CD4-positive, CD25-positive, alpha-beta regulatory T cell (primary cell): ENCODE data around the gene ARHGAP40. TPM values are rescaled to one million over a fixed set of nuclear protein-coding genes. Genes with fewer than 3 reads are reported as not detected.

Experiments used
- ATAC-seq, 2 donors: fragments of 150-1000 bp; cut with Tn5 transposase; one replicate each; pipeline ENCODE4 v1.10.0; 2021; ENCODE audit warnings: low read depth in 2 of 2, moderate number of reproducible peaks in 2 of 2, moderate library complexity in 1 of 2
- DNase-seq, 3 donors: peaks; one replicate each; pipeline versions ENCODE4 v3.0.0 to v3.0.0-alpha.2; 2012 to 2022; ENCODE audit warnings: mixed read lengths in 1 of 3
- H3K27ac ChIP-seq: one replicate; pipeline ENCODE4 v1.7.0; 2013; ENCODE audit warnings: mild to moderate bottlenecking, low read length; ENCODE audit not compliant: insufficient read depth, poor library complexity, severe bottlenecking
- H3K27me3 ChIP-seq: one replicate; pipeline ENCODE4 v1.7.0; 2013; ENCODE audit warnings: low read length; ENCODE audit not compliant: control insufficient read depth, insufficient read depth
- H3K36me3 ChIP-seq: one replicate; pipeline ENCODE4 v1.7.0; 2013; ENCODE audit warnings: mild to moderate bottlenecking, low read length, moderate library complexity; ENCODE audit not compliant: control insufficient read depth, insufficient read depth
- H3K4me1 ChIP-seq: 2 replicates; pipeline ENCODE4 v1.7.0; 2013; ENCODE audit warnings: mild to moderate bottlenecking, low read length; ENCODE audit not compliant: insufficient read depth, control insufficient read depth, poor library complexity, severe bottlenecking
- H3K4me3 ChIP-seq: one replicate; pipeline ENCODE4 v1.7.0; 2013; ENCODE audit warnings: low read depth, mild to moderate bottlenecking, low read length, moderate library complexity
- H3K9me3 ChIP-seq, 2 experiments: 1 replicate in 1 of 2; 2 replicates in 1 of 2; pipeline ENCODE4 v1.7.0; 2013; ENCODE audit warnings: low read length in 2 of 2, mild to moderate bottlenecking in 1 of 2, moderate library complexity in 1 of 2; ENCODE audit not compliant: control insufficient read depth in 2 of 2
- H3K27ac Mint-ChIP-seq, 3 donors: one replicate each; pipeline ENCODE4 v1.8.0; 2020 to 2022; ENCODE audit warnings: mild to moderate bottlenecking in 3 of 3, mixed read lengths in 3 of 3, moderate library complexity in 2 of 3
- H3K27me3 Mint-ChIP-seq: one replicate; pipeline ENCODE4 v1.8.0; 2022; ENCODE audit warnings: mild to moderate bottlenecking, mixed read lengths
- H3K36me3 Mint-ChIP-seq: one replicate; pipeline ENCODE4 v1.8.0; 2020; ENCODE audit warnings: mixed read lengths
- H3K4me1 Mint-ChIP-seq, 4 donors: one replicate each; pipeline ENCODE4 v1.8.0; 2020 to 2022; ENCODE audit warnings: mixed read lengths in 4 of 4, mild to moderate bottlenecking in 1 of 4
- H3K4me3 Mint-ChIP-seq, 4 donors: one replicate each; pipeline ENCODE4 v1.8.0; 2020 to 2022; ENCODE audit warnings: mild to moderate bottlenecking in 4 of 4, mixed read lengths in 4 of 4, moderate library complexity in 3 of 4
- H3K9me3 Mint-ChIP-seq, 7 donors: one replicate each; pipeline ENCODE4 v1.8.0; 2020 to 2022; ENCODE audit warnings: mixed read lengths in 7 of 7, mild to moderate bottlenecking in 3 of 7, moderate library complexity in 2 of 7
- polyA plus RNA-seq, 4 donors: library from polyadenylated mRNA; unstranded; fragments of 300-500 nt; fragmentation: Illumina TruSeq; gene quantifications; one replicate each; pipeline ENCODE4 v1.2.3, GENCODE V29; 2021
- total RNA-seq: library from RNA; stranded (reverse); gene quantifications from one replicate; pipeline ENCODE4 v1.2.3, GENCODE V29; 2022

Gene ARHGAP40
- total and polyA plus RNA-seq, 5 donors from 2014 or later: not detected

DNA sequence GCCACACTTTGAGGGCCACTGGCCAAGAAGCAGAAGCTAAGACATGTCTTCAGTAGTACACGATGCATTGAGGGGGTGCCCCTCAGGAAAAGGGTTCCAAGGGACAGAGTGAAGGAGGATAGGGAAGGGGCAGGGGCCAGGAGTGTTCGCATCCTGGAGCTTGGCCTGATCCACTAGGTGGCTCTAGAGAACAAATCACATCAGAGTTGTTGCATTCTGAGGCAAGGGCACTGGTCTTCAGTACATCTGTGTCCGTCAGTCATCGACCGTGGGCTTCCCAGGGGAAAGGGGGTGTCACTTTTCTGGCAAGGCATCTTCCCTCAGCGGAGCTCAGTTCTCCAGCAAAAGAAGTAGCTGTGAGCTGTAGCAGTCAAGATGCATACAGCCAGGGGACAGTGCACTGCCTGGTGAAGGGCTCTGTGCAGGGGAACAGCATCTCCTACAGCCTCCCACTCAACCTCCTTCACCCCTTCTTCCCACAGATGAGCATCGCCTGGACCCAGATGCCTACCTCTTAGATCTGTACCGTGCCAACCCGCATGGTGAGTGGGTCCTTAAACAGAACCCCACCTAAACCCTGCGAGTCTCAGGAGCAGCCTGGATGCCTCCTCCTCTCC is 47.8 kb downstream of the ARHGAP40 start:
- Mint-ChIP-seq H3K36me3 (peaks cover 5% of the 10 kb centered on the region), H3K9me3 (peaks cover 0 to 4% (median 0%) of the 10 kb centered on the region in 7 donors), H3K27me3 (peaks cover 26% of the 10 kb centered on the region), H3K27ac (no peak overlapping the region), H3K4me1 (peaks cover 0 to 8% (median 7%) of the 10 kb centered on the region in 4 donors), H3K4me3 (no peak overlapping the region)
- ATAC-seq (no peak), DNase-seq (peak in 1 of 3 donors; percentile 12)
- Histone ChIP-seq H3K27ac (no peak overlapping the region), H3K36me3 (no peaks in the 10 kb centered on the region), H3K27me3 (peaks cover 28% of the 10 kb centered on the region), H3K9me3 (no peaks in the 10 kb centered on the region), H3K4me1 (peaks cover 9% of the 10 kb centered on the region), H3K4me3 (no peak overlapping the region)

DNA sequence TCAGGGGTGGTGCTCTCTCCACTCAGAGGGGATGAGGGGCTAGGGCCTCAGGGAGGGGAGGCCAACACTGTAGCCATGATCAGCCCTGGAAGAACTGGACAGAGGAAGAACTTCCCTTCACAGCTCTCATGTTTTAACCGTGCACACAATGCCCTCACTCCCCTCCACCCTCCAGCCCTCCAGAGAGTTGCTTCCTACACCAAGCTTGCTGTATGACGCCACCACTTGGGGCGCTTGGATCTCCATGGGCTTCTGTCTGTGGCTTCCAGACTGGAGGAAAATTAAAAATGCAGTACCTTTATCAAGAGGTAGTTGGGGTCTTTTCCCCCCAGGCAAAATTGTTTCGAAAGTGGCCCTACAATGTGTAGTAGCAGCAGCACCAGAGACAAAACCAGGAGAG is 48.4 kb downstream of the ARHGAP40 start:
- H3K27ac Mint-ChIP-seq: no peak overlapping the region
- H3K9me3 ChIP-seq: no peaks in the 10 kb centered on the region
- no peak overlapping the region for H3K27ac ChIP-seq
- peaks cover 24% of the 10 kb centered on the region for H3K27me3 ChIP-seq
- H3K4me3 ChIP-seq: no peak overlapping the region
- no peak overlapping the region for H3K4me3 Mint-ChIP-seq
- peaks cover 29% of the 10 kb centered on the region for H3K27me3 Mint-ChIP-seq
- DNase-seq (no peak), ATAC-seq (no peak)
- H3K36me3 Mint-ChIP-seq: peaks cover 5% of the 10 kb centered on the region
- H3K4me1 ChIP-seq: peaks cover 9% of the 10 kb centered on the region
- peaks cover 0 to 8% (median 7%) of the 10 kb centered on the region in 4 donors for H3K4me1 Mint-ChIP-seq
- H3K36me3 ChIP-seq: no peaks in the 10 kb centered on the region
- H3K9me3 Mint-ChIP-seq: peaks cover 0 to 4% (median 0%) of the 10 kb centered on the region in 7 donors

DNA sequence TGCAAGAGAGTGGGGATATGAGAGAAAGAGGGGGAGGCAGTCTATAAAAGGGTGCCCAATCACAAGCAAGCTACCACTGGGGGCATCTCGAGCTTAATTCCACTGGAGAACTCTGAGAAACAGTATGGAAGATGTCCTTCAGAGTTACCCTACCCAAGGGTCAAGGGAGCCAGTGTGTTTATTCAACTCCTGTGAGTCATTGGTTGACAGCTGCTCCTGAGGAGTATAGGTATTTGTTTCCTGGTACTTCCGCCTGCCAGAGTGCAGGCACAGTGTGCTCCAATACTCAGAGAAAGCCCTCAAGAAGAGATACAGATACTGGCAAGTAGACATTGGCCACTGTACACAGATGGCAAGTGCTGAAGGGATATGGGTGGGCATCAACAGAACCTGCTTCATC is 49.5 kb downstream of the ARHGAP40 start:
- peaks cover 0 to 8% (median 7%) of the 10 kb centered on the region in 4 donors for H3K4me1 Mint-ChIP-seq
- no peak overlapping the region for H3K27ac Mint-ChIP-seq
- peaks cover 37% of the 10 kb centered on the region for H3K27me3 Mint-ChIP-seq

DNA sequence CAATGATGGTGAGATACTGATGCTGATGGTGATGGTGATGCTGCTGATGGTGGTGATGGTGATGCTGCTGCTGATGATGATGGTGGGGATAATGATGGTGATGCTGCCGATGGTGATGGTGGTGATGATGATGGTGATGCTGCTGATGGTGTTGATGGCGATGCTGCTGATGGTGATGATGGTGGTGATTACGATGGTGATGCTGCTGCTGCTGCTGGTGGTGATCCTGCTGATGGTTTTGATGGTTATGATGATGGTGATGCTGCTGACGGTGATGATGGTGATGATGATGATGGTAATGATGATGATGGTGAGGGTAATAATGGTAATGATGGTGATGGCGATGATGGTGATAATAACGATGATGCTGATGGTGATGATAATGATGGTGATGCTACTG is 50.0 kb downstream of the ARHGAP40 start:
- no peak for DNase-seq
- peaks cover 0 to 4% (median 0%) of the 10 kb centered on the region in 7 donors for H3K9me3 Mint-ChIP-seq
- H3K4me1 Mint-ChIP-seq: peaks cover 0 to 4% (median 4%) of the 10 kb centered on the region in 4 donors
- Histone ChIP-seq H3K27ac (no peak overlapping the region), H3K36me3 (no peaks in the 10 kb centered on the region), H3K4me3 (no peak overlapping the region), H3K9me3 (no peaks in the 10 kb centered on the region), H3K27me3 (peaks cover 18% of the 10 kb centered on the region), H3K4me1 (peaks cover under 1% of the 10 kb centered on the region)
- H3K27me3 Mint-ChIP-seq: peaks cover 33% of the 10 kb centered on the region
- no peak overlapping the region for H3K27ac Mint-ChIP-seq
- H3K4me3 Mint-ChIP-seq: no peak overlapping the region
- ATAC-seq: no peak
- peaks cover 5% of the 10 kb centered on the region for H3K36me3 Mint-ChIP-seq

More for the DNA sequence above, 49.5 kb downstream of the ARHGAP40 start:
- no peak overlapping the region for H3K27ac ChIP-seq
- no peaks in the 10 kb centered on the region for H3K36me3 ChIP-seq
- no peak for DNase-seq
- H3K27me3 ChIP-seq: peaks cover 16% of the 10 kb centered on the region
- peaks cover 0 to 4% (median 0%) of the 10 kb centered on the region in 7 donors for H3K9me3 Mint-ChIP-seq
- H3K36me3 Mint-ChIP-seq: peaks cover 5% of the 10 kb centered on the region
- ATAC-seq: no peak
- H3K9me3 ChIP-seq: no peaks in the 10 kb centered on the region
- no peak overlapping the region for H3K4me3 Mint-ChIP-seq
- no peak overlapping the region for H3K4me3 ChIP-seq
- peaks cover 4% of the 10 kb centered on the region for H3K4me1 ChIP-seq

DNA sequence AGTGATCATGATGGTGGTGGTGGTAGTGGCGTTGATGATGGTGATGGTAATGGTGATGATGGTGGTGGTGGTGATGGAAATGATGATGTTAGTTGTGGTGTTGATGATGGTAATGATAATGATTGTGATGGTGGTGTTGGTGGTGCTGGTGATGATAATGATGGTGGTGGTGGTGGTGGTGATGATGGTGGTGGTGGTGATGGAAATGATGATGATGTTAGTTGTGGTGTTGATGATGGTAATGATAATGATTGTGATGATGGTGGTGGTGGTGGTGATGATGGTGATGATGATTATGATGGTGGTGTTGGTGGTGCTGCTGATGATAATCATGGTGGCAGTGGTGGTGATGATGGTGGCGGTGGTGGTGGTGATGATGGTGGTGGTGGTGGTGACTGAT is 51.4 kb downstream of the ARHGAP40 start:
- Histone ChIP-seq H3K4me1 (no peaks in the 10 kb centered on the region), H3K27ac (no peak overlapping the region), H3K9me3 (no peaks in the 10 kb centered on the region), H3K27me3 (peaks cover 16% of the 10 kb centered on the region), H3K36me3 (no peaks in the 10 kb centered on the region), H3K4me3 (no peak overlapping the region)
- H3K36me3 Mint-ChIP-seq: peaks cover 5% of the 10 kb centered on the region
- no peaks in the 10 kb centered on the region for H3K4me1 Mint-ChIP-seq
- peaks cover 26% of the 10 kb centered on the region for H3K27me3 Mint-ChIP-seq
- DNase-seq (no peak), ATAC-seq (no peak)
- no peak overlapping the region for H3K4me3 Mint-ChIP-seq
- H3K27ac Mint-ChIP-seq: peak overlapping the region in 1 of 3 donors; percentile 3
- peaks cover 0 to 4% (median 0%) of the 10 kb centered on the region in 7 donors for H3K9me3 Mint-ChIP-seq

DNA sequence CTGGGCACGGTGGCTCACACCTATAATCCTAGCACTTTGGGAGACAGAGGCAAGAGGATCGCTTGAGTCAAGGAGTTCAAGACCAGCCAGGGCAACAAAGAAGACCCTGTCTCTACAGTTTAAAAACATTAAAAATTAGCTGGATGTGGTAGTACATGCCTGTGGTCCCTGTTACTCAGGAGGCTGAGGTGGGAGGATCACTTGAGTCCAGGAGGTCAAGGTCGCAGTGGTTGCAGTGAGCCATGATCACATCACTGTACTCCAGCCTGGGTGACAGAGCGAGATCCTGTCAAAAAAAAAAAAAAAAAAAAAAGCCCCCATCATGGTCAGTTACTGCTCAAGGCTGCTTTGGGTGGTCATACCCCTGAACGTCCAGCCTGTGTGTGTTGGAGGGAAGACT is 55.8 kb downstream of the ARHGAP40 start:
- H3K27ac ChIP-seq: no peak overlapping the region
- H3K27ac Mint-ChIP-seq: no peak overlapping the region
- H3K27me3 ChIP-seq: peaks cover 4% of the 10 kb centered on the region
- no peak overlapping the region for H3K4me3 ChIP-seq
- H3K9me3 Mint-ChIP-seq: peaks cover 0 to 4% (median 0%) of the 10 kb centered on the region in 7 donors
- DNase-seq (no peak), ATAC-seq (no peak)
- H3K9me3 ChIP-seq: no peaks in the 10 kb centered on the region
- no peaks in the 10 kb centered on the region for H3K4me1 ChIP-seq
- no peaks in the 10 kb centered on the region for H3K4me1 Mint-ChIP-seq
- H3K4me3 Mint-ChIP-seq: no peak overlapping the region
- peaks cover 35% of the 10 kb centered on the region for H3K27me3 Mint-ChIP-seq
- no peaks in the 10 kb centered on the region for H3K36me3 ChIP-seq
- peaks cover 5% of the 10 kb centered on the region for H3K36me3 Mint-ChIP-seq

DNA sequence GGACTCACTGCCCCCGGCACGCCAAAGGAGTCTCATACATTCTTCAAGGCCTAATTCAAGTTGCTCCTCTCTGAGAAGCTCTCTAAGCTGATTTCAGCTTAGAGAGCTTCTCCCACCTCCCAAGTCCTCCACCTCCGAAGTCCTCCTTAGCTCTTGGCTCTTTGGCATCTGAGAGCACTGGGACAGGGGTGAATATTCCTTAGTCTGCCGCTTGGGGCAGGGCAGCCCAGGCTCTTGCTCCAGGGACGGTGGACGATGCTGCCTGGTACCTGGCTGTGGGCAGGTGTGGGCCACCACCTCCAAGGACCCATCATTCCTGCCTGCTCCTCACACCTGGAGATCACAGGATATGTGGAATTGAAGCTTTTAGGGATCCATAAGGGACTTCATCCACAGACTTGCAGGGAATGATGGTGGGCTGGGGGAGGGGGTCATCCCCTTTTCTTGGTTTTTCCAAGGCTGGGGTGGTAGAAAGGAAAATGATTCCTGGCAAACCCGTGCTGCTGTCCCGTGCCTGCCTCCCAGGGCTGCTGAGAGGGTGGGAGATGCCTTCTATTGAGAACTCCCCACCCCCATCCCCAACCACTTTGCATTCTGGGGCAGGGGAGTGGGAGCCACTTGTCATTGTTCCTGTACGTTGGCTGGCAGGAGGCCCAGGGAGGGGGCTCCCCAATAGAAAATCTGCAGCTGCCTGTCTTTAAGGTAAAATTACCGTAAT is 57.4 kb downstream of the ARHGAP40 start:
- DNase-seq: peak in 2 of 3 donors; percentile 19 to 27
- H3K27me3 ChIP-seq: peaks cover 4% of the 10 kb centered on the region
- no peak overlapping the region for H3K4me3 ChIP-seq
- H3K9me3 ChIP-seq: no peaks in the 10 kb centered on the region
- H3K36me3 ChIP-seq: no peaks in the 10 kb centered on the region
- no peak overlapping the region for H3K27ac ChIP-seq
- no peak overlapping the region for H3K4me3 Mint-ChIP-seq
- no peaks in the 10 kb centered on the region for H3K4me1 ChIP-seq
- H3K36me3 Mint-ChIP-seq: no peaks in the 10 kb centered on the region
- peaks cover 0 to 2% (median 0%) of the 10 kb centered on the region in 7 donors for H3K9me3 Mint-ChIP-seq
- peaks cover 49% of the 10 kb centered on the region for H3K27me3 Mint-ChIP-seq
- peak overlapping the region in 1 of 3 donors; percentile 71 for H3K27ac Mint-ChIP-seq
- no peaks in the 10 kb centered on the region for H3K4me1 Mint-ChIP-seq
- peak in 1 of 2 donors; percentile 60 for ATAC-seq

DNA sequence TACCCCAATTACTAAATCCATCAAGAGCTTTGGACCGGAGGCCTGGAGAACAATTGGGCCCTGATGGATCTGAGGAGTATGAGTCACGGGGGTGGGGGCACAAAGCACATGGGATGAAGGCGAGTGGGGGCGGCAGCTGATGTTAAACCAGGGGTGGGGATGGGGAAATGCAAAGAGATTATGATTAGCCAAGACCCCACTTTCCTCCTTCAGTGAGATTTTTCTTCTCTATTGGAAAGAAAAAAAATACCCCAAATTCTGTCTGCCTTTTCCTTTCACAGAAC is 57.9 kb downstream of the ARHGAP40 start:
- no peaks in the 10 kb centered on the region for H3K4me1 Mint-ChIP-seq
- H3K9me3 Mint-ChIP-seq: peaks cover 0 to 2% (median 0%) of the 10 kb centered on the region in 7 donors
- ATAC-seq (no peak), DNase-seq (no peak)
- H3K36me3 ChIP-seq: no peaks in the 10 kb centered on the region
- no peaks in the 10 kb centered on the region for H3K4me1 ChIP-seq
- H3K27me3 ChIP-seq: peaks cover 7% of the 10 kb centered on the region
- no peak overlapping the region for H3K4me3 ChIP-seq
- H3K9me3 ChIP-seq: peaks cover 0 to 4% of the 10 kb centered on the region in 2 experiments
- peaks cover 49% of the 10 kb centered on the region for H3K27me3 Mint-ChIP-seq
- peak overlapping the region in 1 of 3 donors; percentile 71 for H3K27ac Mint-ChIP-seq
- no peak overlapping the region for H3K27ac ChIP-seq
- no peak overlapping the region for H3K4me3 Mint-ChIP-seq
- H3K36me3 Mint-ChIP-seq: no peaks in the 10 kb centered on the region
